Loucy (cell line): ENCODE measurements around the gene NXPH1.

Experiments
- EZH2phosphoT487 ChIP-seq: fragments of 200-600 bp; IDR thresholded peaks from 2 replicates; pipeline ENCODE4 v1.6.1; 2018; ENCODE audit warnings: antibody characterized with exemption, mild to moderate bottlenecking, moderate library complexity, borderline replicate concordance
- TF ChIP-seq, protein P1 (sequence below): fragments of 200-600 bp; sonication (generic); conservative IDR thresholded peaks from 2 replicates; pipeline ENCODE4 v1.5.1; 2014; ENCODE audit warnings: mild to moderate bottlenecking, antibody characterized with exemption, low read length

DNA sequence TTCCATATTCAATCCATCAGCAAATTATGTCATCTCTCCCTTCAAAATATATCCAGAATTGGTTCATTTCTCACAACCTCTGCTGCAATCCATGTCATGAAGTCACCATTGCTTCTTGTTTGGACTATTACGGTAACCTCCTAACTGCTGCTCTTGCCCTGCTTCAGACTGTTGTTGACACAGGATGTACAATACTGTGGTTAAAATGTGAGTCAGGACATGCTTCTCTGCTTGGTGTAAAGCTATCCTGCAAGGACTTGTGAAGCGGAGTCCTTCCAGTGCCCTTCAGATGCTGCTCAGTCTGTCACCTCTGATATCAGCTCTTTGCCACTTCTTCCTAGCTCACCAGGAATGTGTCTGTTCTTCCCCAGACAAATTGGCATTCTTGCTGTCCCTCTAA is 10.4 kb upstream of the NXPH1 start:
- TF ChIP-seq, protein P1, sequence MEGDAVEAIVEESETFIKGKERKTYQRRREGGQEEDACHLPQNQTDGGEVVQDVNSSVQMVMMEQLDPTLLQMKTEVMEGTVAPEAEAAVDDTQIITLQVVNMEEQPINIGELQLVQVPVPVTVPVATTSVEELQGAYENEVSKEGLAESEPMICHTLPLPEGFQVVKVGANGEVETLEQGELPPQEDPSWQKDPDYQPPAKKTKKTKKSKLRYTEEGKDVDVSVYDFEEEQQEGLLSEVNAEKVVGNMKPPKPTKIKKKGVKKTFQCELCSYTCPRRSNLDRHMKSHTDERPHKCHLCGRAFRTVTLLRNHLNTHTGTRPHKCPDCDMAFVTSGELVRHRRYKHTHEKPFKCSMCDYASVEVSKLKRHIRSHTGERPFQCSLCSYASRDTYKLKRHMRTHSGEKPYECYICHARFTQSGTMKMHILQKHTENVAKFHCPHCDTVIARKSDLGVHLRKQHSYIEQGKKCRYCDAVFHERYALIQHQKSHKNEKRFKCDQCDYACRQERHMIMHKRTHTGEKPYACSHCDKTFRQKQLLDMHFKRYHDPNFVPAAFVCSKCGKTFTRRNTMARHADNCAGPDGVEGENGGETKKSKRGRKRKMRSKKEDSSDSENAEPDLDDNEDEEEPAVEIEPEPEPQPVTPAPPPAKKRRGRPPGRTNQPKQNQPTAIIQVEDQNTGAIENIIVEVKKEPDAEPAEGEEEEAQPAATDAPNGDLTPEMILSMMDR, result no peak
- TF ChIP-seq EZH2phosphoT487, result no peak
